K562 (cell line): ENCODE results near the gene CCNI. TPM values are rescaled to one million over a fixed set of nuclear protein-coding genes. Genes with fewer than 3 reads are reported as not detected.
"Not testable (repeated sequence)": the region's sequence is repeated elsewhere in the genome, so short reads cannot be mapped to it uniquely, and the experiment has no call there.

Experiments used
- ATAC-seq: fragments of 200-7000 bp; cut with Tn5 transposase; 3 replicates; pipeline ENCODE4 v1.9.1; 2020; ENCODE audit warnings: moderate library complexity
- BruUV-seq: library from RNA; stranded (reverse); fragments of 400-500 nt; replicated peaks from 2 replicates; lab custom pipeline; 2021; lab: Mats Ljungman, UMichigan
- CTCF ChIA-PET: fragments of 300-600 bp; formaldehyde crosslinking; extraction: SDS; loops from one replicate; lab custom pipeline; 2021; ENCODE audit warnings: low intra/inter-chr PET ratio; lab: Yijun Ruan, JAX
- POLR2A ChIA-PET: fragments of 300-600, 350-650 bp; sonication (Branson Sonifier 250); formaldehyde crosslinking; extraction: SDS; loops from one replicate; lab custom pipeline; 2021; ENCODE audit warnings: antibody characterized with exemption, inconsistent platforms; lab: Yijun Ruan, JAX
- DNase-seq, 4 experiments: peaks; one replicate each; pipeline versions ENCODE4 v3.0.0 to v3.0.0-alpha.2; 2011 to 2018; ENCODE audit warnings: low spot score in 3 of 4, mixed read lengths in 3 of 4; ENCODE audit errors: extremely low read depth in 1 of 4
- FAIRE-seq: peaks from 2 replicates; lab custom pipeline; 2011; peaks lifted over from hg19 to GRCh38; lab: Jason Lieb, UNC
- H2AFZ ChIP-seq: 2 replicates; pipeline ENCODE4 v1.6.0; 2011; ENCODE audit warnings: low read depth, low read length, control low read depth, inconsistent platforms
- H3K27ac ChIP-seq: fragments of 200-600 bp; 3 replicates; pipeline ENCODE4 v1.8.0; 2011; ENCODE audit warnings: low read depth, mild to moderate bottlenecking, control low read depth, inconsistent platforms, low read length, moderate library complexity, mixed read lengths; ENCODE audit errors: extremely low read depth
- H3K27me3 ChIP-seq, 2 experiments: fragments of 300-600 bp in 1 of 2; 2 replicates in 1 of 2; 3 replicates in 1 of 2; pipeline versions ENCODE4 v1.6.0 to v1.8.0; 2011; ENCODE audit warnings: inconsistent platforms in 2 of 2, low read length in 2 of 2, mild to moderate bottlenecking in 1 of 2, mixed read lengths in 1 of 2, moderate library complexity in 1 of 2; ENCODE audit not compliant: control insufficient read depth in 2 of 2, insufficient read depth in 2 of 2
- H3K36me3 ChIP-seq: fragments of 300-600 bp; 3 replicates; pipeline ENCODE4 v1.8.0; 2011; ENCODE audit warnings: mild to moderate bottlenecking, low read length, inconsistent platforms; ENCODE audit not compliant: control insufficient read depth, insufficient read depth
- H3K4me1 ChIP-seq, 2 experiments: fragments of 200-600 bp in 1 of 2; replicated peaks in 1 of 2; 2 replicates in 1 of 2; 3 replicates in 1 of 2; pipeline versions ENCODE4 v1.5.1 to v1.8.0; 2011; ENCODE audit warnings: inconsistent platforms in 2 of 2, low read length in 2 of 2, mild to moderate bottlenecking in 1 of 2, mixed read lengths in 1 of 2, moderate library complexity in 1 of 2; ENCODE audit not compliant: control insufficient read depth in 2 of 2, insufficient read depth in 2 of 2
- H3K4me2 ChIP-seq: 2 replicates; pipeline ENCODE4 v1.6.1; 2011; ENCODE audit warnings: low read length, control low read depth, inconsistent platforms, mixed read lengths; ENCODE audit not compliant: insufficient read depth
- H3K4me3 ChIP-seq: fragments of 200-600 bp; sonication (generic), shearing (Covaris generic); 2 replicates; pipeline ENCODE4 v1.5.1; 2016; ENCODE audit warnings: control low read depth, inconsistent platforms
- H3K79me2 ChIP-seq: fragments of 200-600 bp; 3 replicates; pipeline ENCODE4 v1.8.0; 2011; ENCODE audit warnings: low read length, inconsistent platforms; ENCODE audit not compliant: control insufficient read depth, insufficient read depth
- H3K9ac ChIP-seq, 2 experiments: 2 replicates each; pipeline versions ENCODE4 v1.6.0 to v1.6.1; 2011; ENCODE audit warnings: low read depth in 2 of 2, low read length in 2 of 2, control low read depth in 1 of 2, inconsistent platforms in 1 of 2, mild to moderate bottlenecking in 1 of 2, mixed read lengths in 1 of 2; ENCODE audit not compliant: insufficient read depth in 1 of 2
- H3K9me1 ChIP-seq: one replicate; pipeline ENCODE4 v1.6.0; 2011; ENCODE audit warnings: inconsistent platforms, mild to moderate bottlenecking, low read length, moderate library complexity; ENCODE audit not compliant: control insufficient read depth, insufficient read depth
- H3K9me3 ChIP-seq: replicated peaks from 2 replicates; pipeline ENCODE4 v1.5.1; 2011; ENCODE audit warnings: low read depth, low read length, inconsistent platforms; ENCODE audit not compliant: control insufficient read depth, insufficient read depth
- H4K20me1 ChIP-seq: replicated peaks from 2 replicates; pipeline ENCODE4 v1.6.1; 2011; ENCODE audit warnings: low read length, inconsistent platforms, mixed read lengths; ENCODE audit not compliant: control insufficient read depth, insufficient read depth
- BCOR ChIP-seq: fragments of 450-650 bp; IDR thresholded peaks from 2 replicates; pipeline ENCODE4 v1.6.1; 2016
- CC2D1A ChIP-seq: fragments of 450-650 bp; IDR thresholded peaks from 2 replicates; pipeline ENCODE4 v1.6.1; 2017; ENCODE audit warnings: mild to moderate bottlenecking
- EP300 ChIP-seq: IDR thresholded peaks from 2 replicates; pipeline ENCODE4 v1.6.1; 2012; ENCODE audit warnings: low read length, improper control_type of control experiment
- GABPA ChIP-seq: fragments of 200-800 bp; sonication (Bioruptor generic); conservative IDR thresholded peaks from 2 replicates; pipeline ENCODE4 v1.6.1; 2016; ENCODE audit warnings: low read depth, missing genetic modification characterization, missing compliant biosample characterization
- HMBOX1 ChIP-seq: sonication (generic); IDR thresholded peaks from 2 replicates; pipeline ENCODE4 v1.6.1; 2016
- MEIS2 ChIP-seq: fragments of 450-650 bp; IDR thresholded peaks from 2 replicates; pipeline ENCODE4 v1.6.1; 2014; ENCODE audit warnings: mild to moderate bottlenecking; ENCODE audit not compliant: partially characterized antibody
- PKNOX1 ChIP-seq: fragments of 450-650 bp; IDR thresholded peaks from 2 replicates; pipeline ENCODE4 v1.6.1; 2016
- SMARCA5 ChIP-seq: fragments of 450-650 bp; IDR thresholded peaks from 2 replicates; pipeline ENCODE4 v1.6.1; 2016
- SOX6 ChIP-seq: fragments of 450-650 bp; IDR thresholded peaks from 2 replicates; pipeline ENCODE4 v1.6.1; 2014; ENCODE audit warnings: mild to moderate bottlenecking
- ZBTB33 ChIP-seq: sonication (generic); formaldehyde crosslinking; IDR thresholded peaks from 2 replicates; pipeline ENCODE4 v1.8.1; 2023; ENCODE audit warnings: mild to moderate bottlenecking, missing genetic modification reagents
- ZNF316 ChIP-seq: fragments of 450-650 bp; IDR thresholded peaks from 2 replicates; pipeline ENCODE4 v1.6.1; 2016
- ZNF384 ChIP-seq: IDR thresholded peaks from 2 replicates; pipeline ENCODE4 v1.6.1; 2012; ENCODE audit warnings: low read depth, low read length, improper control_type of control experiment
- WGBS: fragments of 100-300 bp; shearing (Covaris generic); methylation state at CpG from one replicate; pipeline ENCODE4 v1.1.6; 2016; ENCODE audit warnings: low coverage, mixed read lengths; ENCODE audit not compliant: insufficient coverage; ENCODE audit errors: missing lambda C conversion rate; 5-methylcytosine and 5-hydroxymethylcytosine counted together
- in situ Hi-C: fragments of 300-500 bp; cut with MboI; formaldehyde crosslinking; loops from 4 replicates; pipeline ENCODE4 v1.15.0; 2018; ENCODE audit warnings: inconsistent platforms, mixed read lengths
- intact Hi-C: fragments of 100-400 bp; cut with micrococcal nuclease; formaldehyde crosslinking; loops from 2 replicates; pipeline ENCODE4 v1.14.2; 2022
- polyA plus RNA-seq, 8 experiments: library from polyadenylated mRNA; depleted of rRNA in 4 of 8; stranded (reverse) in 5 of 8; unstranded in 3 of 8; fragments of >200 nt; fragmentation: Nextera tagmentation in 2 of 8; fragmentation: Illumina TruSeq in 1 of 8; extraction: Ambion mirVana in 2 of 8; extraction: Trizol in 1 of 8; gene quantifications; 2 replicates each; pipeline versions ENCODE4 v1.2.1 to v1.2.3, GENCODE V29; 2011 to 2014; ENCODE audit warnings: inconsistent platforms in 1 of 8, missing spikeins in 1 of 8
- total RNA-seq, 7 experiments: library from RNA; depleted of rRNA in 6 of 7; stranded (reverse); fragments of >200 nt in 6 of 7; fragmentation: Illumina TruSeq in 2 of 7; extraction: Trizol in 2 of 7; gene quantifications; 2 replicates each; pipeline versions ENCODE4 v1.2.1 to v1.2.3, GENCODE V29; 2011 to 2021; ENCODE audit warnings: low replicate concordance in 1 of 7

Gene CCNI
- total and polyA plus RNA-seq, 9 of the 15 experiments (the other 6 are each of a cell fraction or from before 2014, with no cell fraction given): 43.3 to 159 (median 98.5) TPM

- TF ChIP-seq HMBOX1: peak; percentile 44; the same call in 1 of the 2 replicates
- 0 out of 2 replicates have a peak, but pooled peaks have one; percentile 34 for TF ChIP-seq SOX6
- TF ChIP-seq EP300: peak; percentile 45; the same call in 1 of the 2 replicates
- TF ChIP-seq GABPA (tag): peak; percentile 39
Observed at GRCh38 chr4:77082886-77083608, 7.3 kb upstream of the CCNI start (continued).

- H3K4me3 ChIP-seq, intact Hi-C loops, H3K9ac ChIP-seq, in situ Hi-C loops, H3K4me2 ChIP-seq, H3K9me3 ChIP-seq, DNase-seq, H3K79me2 ChIP-seq, ATAC-seq, H2AFZ ChIP-seq, H3K9me1 ChIP-seq, BruUV-seq, H3K36me3 ChIP-seq, H4K20me1 ChIP-seq, H3K27me3 ChIP-seq, CTCF ChIA-PET, H3K4me1 ChIP-seq, FAIRE-seq, H3K27ac ChIP-seq: not testable (repeated sequence)
- TF ChIP-seq MEIS2 (peak; percentile 6), SMARCA5 (peak; percentile 31; the same call in 1 of the 2 replicates), ZNF384 (0 out of 2 replicates have a peak, but pooled peaks have one; percentile 32), CC2D1A (peak; percentile 45; the same call in 1 of the 2 replicates), PKNOX1 (0 out of 2 replicates have a peak, but pooled peaks have one; percentile 29), ZNF316 (0 out of 2 replicates have a peak, but pooled peaks have one; percentile 4), BCOR (peak; percentile 41; the same call in 1 of the 2 replicates), ZBTB33 (CRISPR knock-in tag) (peak; percentile 92)
- WGBS: 59% methylated on average over 7 of the region's 7 CpGs
- POLR2A ChIA-PET: interaction anchor here (0.6 to 0.7 kb wide), 2 partner anchors 122 to 369 kb away, joined by 3 to 4 read pairs; no protein-coding TSS in a partner anchor
Observed at GRCh38 chr4:77080806-77081205, 5.0 kb upstream of the CCNI start.
